OCI-LY3 (cell line): Measurements from ENCODE around the gene ANO10.

Experiments
- H2AFZ ChIP-seq: fragments of 200-600, 300-600 bp; shearing (Covaris generic); 2 replicates; pipeline ENCODE4 v1.6.0; 2014; ENCODE audit warnings: antibody characterized with exemption, low read depth, low read length
- H3K27ac ChIP-seq: fragments of 200-600, 300-600 bp; sonication (generic); 2 replicates; pipeline ENCODE4 v1.5.1; 2014; ENCODE audit warnings: mild to moderate bottlenecking, low read length, moderate library complexity, mixed read lengths
- H3K27me3 ChIP-seq: fragments of 200-600, 300-600 bp; sonication (generic); 2 replicates; pipeline ENCODE4 v1.6.1; 2014; ENCODE audit warnings: low read depth, low read length, mixed read lengths
- H3K36me3 ChIP-seq: fragments of 200-600, 300-600 bp; sonication (generic); replicated peaks from 2 replicates; pipeline ENCODE3; 2014; ENCODE audit warnings: low read depth, low read length, mixed read lengths
- H3K4me1 ChIP-seq: fragments of 300-600, 200-600 bp; sonication (generic); 2 replicates; pipeline ENCODE4 v1.6.1; 2014; ENCODE audit warnings: low read length, mixed read lengths
- H3K4me2 ChIP-seq: fragments of 200-600, 300-600 bp; sonication (generic); 2 replicates; pipeline ENCODE4 v1.6.1; 2014; ENCODE audit warnings: low read length, mixed read lengths
- H3K4me3 ChIP-seq: fragments of 300-600, 200-600 bp; sonication (generic); 2 replicates; pipeline ENCODE4 v1.5.1; 2014; ENCODE audit warnings: antibody characterized with exemption, mild to moderate bottlenecking, low read length, moderate library complexity
- H3K79me2 ChIP-seq: fragments of 300-600, 200-600 bp; shearing (Covaris generic); 2 replicates; pipeline ENCODE4 v1.6.1; 2014; ENCODE audit warnings: mild to moderate bottlenecking, low read length, mixed read lengths
- H3K9ac ChIP-seq: fragments of 300-600, 200-600 bp; shearing (Covaris generic); 2 replicates; pipeline ENCODE4 v1.6.0; 2014; ENCODE audit warnings: mild to moderate bottlenecking, low read length, moderate library complexity
- H3K9me3 ChIP-seq: fragments of 200-600, 300-600 bp; shearing (Covaris generic); 2 replicates; pipeline ENCODE4 v1.6.1; 2014; ENCODE audit warnings: low read length, mixed read lengths; ENCODE audit not compliant: insufficient read depth
- H4K20me1 ChIP-seq: fragments of 200-600, 300-600 bp; sonication (generic); 2 replicates; pipeline ENCODE4 v1.6.1; 2016; ENCODE audit warnings: low read length, mixed read lengths; ENCODE audit not compliant: insufficient read depth
- EZH2phosphoT487 ChIP-seq: fragments of 200-600 bp; shearing (Covaris generic); IDR thresholded peaks from 2 replicates; pipeline ENCODE4 v1.6.1; 2018; ENCODE audit warnings: antibody characterized with exemption, mixed run types, low read depth
- TF ChIP-seq, protein P1 (sequence below): fragments of 200-600, 300-600 bp; sonication (generic); IDR thresholded peaks from 2 replicates; pipeline ENCODE4 v1.5.1; 2014; ENCODE audit warnings: antibody characterized with exemption, low read length, low read depth

The ANO10 gene

DNA sequence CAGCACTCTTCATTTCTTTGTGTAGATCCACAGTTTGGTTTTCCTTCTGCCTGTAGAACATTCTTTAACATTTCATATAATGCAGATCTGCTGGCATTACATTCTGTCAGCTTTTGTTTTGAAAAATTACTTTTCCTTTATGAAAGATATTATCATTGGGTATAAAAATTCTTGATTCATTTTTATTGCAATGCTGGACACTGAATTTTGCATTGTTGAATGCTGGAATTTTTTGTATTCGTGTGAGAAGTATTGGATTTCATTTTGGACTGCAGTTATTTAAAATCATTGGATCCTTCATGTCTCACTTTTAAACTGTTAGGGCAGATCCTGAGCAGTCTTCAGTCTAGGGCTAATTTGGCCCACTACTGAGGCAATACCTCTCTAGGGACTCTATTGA lies 268.4 kb downstream of the ANO10 start:
- Histone ChIP-seq H3K9me3 (peaks cover 6% of the 10 kb centered on the region; the same call in 1 of the 2 replicates), H3K4me2 (no peak overlapping the region), H3K79me2 (no peaks in the 10 kb centered on the region), H4K20me1 (no peaks in the 10 kb centered on the region), H3K27me3 (no peaks in the 10 kb centered on the region), H3K36me3 (peaks cover 52% of the 10 kb centered on the region), H3K27ac (no peak overlapping the region), H2AFZ (no peak overlapping the region), H3K4me3 (no peak overlapping the region), H3K4me1 (no peaks in the 10 kb centered on the region), H3K9ac (no peak overlapping the region)
- TF ChIP-seq EZH2phosphoT487: no peak
- TF ChIP-seq, protein P1, sequence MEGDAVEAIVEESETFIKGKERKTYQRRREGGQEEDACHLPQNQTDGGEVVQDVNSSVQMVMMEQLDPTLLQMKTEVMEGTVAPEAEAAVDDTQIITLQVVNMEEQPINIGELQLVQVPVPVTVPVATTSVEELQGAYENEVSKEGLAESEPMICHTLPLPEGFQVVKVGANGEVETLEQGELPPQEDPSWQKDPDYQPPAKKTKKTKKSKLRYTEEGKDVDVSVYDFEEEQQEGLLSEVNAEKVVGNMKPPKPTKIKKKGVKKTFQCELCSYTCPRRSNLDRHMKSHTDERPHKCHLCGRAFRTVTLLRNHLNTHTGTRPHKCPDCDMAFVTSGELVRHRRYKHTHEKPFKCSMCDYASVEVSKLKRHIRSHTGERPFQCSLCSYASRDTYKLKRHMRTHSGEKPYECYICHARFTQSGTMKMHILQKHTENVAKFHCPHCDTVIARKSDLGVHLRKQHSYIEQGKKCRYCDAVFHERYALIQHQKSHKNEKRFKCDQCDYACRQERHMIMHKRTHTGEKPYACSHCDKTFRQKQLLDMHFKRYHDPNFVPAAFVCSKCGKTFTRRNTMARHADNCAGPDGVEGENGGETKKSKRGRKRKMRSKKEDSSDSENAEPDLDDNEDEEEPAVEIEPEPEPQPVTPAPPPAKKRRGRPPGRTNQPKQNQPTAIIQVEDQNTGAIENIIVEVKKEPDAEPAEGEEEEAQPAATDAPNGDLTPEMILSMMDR: no peak

DNA sequence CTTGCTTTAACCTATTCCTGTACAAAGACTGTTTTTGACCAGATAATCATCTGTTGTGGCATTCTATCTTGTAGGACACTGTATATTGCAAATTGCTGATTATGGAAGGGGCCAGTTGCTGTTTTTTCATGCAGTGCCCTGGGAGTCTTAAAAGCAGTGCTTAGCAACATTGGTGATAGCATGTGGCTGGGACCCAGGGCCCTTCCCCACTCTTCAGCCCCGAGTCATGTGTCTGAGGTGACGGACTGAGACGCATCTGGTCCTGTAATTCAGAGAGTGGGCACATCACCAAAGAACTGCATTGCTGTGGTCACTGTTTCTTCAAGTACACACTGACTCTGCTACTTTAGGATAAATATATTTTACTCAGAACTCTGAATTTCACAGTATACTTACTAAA lies 272.1 kb downstream of the ANO10 start:
- Histone ChIP-seq H3K27me3 (no peaks in the 10 kb centered on the region), H3K9me3 (peaks cover 6% of the 10 kb centered on the region; the same call in 1 of the 2 replicates), H3K27ac (no peak overlapping the region), H3K4me1 (no peaks in the 10 kb centered on the region), H3K4me2 (no peak overlapping the region), H3K4me3 (no peak overlapping the region), H3K79me2 (no peaks in the 10 kb centered on the region), H4K20me1 (no peaks in the 10 kb centered on the region), H3K36me3 (peaks cover 66% of the 10 kb centered on the region), H2AFZ (no peak overlapping the region), H3K9ac (no peak overlapping the region)
- no peak for TF ChIP-seq EZH2phosphoT487
- TF ChIP-seq, protein P1: no peak

DNA sequence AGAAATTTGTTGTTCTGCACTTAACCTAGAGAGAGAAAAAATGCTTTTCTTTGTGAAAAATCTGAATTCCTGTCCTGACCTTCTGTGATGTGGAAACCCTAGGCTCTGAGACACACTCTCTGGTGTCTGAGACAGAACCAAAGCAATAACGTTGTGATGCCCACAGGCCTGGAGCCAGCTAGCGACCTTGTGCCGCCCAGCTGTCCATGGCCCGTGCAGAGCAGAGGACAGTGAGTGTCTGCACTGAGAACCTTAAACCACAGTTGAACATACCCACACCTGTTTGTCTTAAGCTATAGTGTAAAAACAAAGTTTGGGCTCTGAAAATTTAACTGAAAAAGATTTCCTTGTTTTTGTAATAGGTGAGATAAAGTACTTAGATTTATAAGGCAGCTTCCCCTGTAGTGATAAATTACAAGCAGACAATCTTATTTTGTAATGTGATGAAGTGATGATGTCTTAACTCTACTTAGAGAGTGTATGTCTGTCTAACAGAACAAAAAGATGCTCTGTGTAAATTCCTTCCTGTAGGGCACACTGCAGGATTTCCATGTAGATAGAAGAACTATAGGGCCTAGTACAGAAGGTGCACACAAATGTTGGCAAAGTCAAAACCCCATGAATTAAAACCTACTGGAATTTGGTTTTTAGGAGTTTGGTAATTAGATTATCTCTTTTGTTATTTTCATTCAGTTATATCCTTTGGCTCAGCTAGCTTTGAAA lies 272.8 kb downstream of the ANO10 start:
- no peak overlapping the region for H3K4me3 ChIP-seq
- H3K4me2 ChIP-seq: no peak overlapping the region
- H3K9ac ChIP-seq: no peak overlapping the region
- no peaks in the 10 kb centered on the region for H4K20me1 ChIP-seq
- H2AFZ ChIP-seq: no peak overlapping the region
- H3K27ac ChIP-seq: no peak overlapping the region
- H3K27me3 ChIP-seq: no peaks in the 10 kb centered on the region
- peaks cover 59% of the 10 kb centered on the region for H3K36me3 ChIP-seq
- no peaks in the 10 kb centered on the region for H3K4me1 ChIP-seq
- peaks cover 6% of the 10 kb centered on the region; the same call in 1 of the 2 replicates for H3K9me3 ChIP-seq
- TF ChIP-seq EZH2phosphoT487: no peak
- TF ChIP-seq, protein P1: no peak
- H3K79me2 ChIP-seq: no peaks in the 10 kb centered on the region

DNA sequence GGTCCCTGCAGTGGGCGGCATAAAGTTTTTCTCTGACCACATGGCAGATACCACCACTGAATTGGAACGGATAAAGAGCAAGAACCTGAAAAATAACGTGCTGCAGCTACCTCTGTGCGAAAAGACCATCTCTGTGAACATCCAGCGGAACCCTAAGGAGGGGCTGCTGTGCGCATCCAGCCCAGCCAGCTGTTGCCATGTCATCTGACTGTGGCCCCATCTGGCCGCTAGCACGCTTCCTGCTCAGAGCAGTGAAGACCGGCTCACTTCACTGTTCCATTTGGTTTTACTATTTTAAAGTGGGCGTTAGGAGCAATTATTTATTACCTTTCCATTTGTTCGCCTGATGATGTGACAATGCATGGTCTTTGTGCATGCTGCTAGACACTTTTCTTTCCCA lies 273.5 kb downstream of the ANO10 start:
- no peaks in the 10 kb centered on the region for H3K79me2 ChIP-seq
- H3K36me3 ChIP-seq: peaks cover 55% of the 10 kb centered on the region
- no peak overlapping the region for H2AFZ ChIP-seq
- H3K4me3 ChIP-seq: no peak overlapping the region
- no peak overlapping the region for H3K27ac ChIP-seq
- TF ChIP-seq, protein P1: no peak
- no peak for TF ChIP-seq EZH2phosphoT487
- H3K4me2 ChIP-seq: no peak overlapping the region
- H3K9me3 ChIP-seq: peaks cover 1% of the 10 kb centered on the region; the same call in 1 of the 2 replicates
- no peaks in the 10 kb centered on the region for H3K27me3 ChIP-seq
- no peaks in the 10 kb centered on the region for H3K4me1 ChIP-seq
- no peak overlapping the region for H3K9ac ChIP-seq
- H4K20me1 ChIP-seq: no peaks in the 10 kb centered on the region
